Placental epithelial cell (primary cell): ENCODE results near the gene NFAM1. TPM values are rescaled to one million over a fixed set of nuclear protein-coding genes. Genes with fewer than 3 reads are reported as not detected.

Experiments used
- total RNA-seq: library from RNA; depleted of rRNA; stranded (reverse); fragments of >200 nt; gene quantifications from 2 replicates; pipeline ENCODE4 v1.2.3, GENCODE V29; 2012

The NFAM1 gene
- total RNA-seq = not detected in 2 replicates

GRCh38 chr22:42432020-42432596, at the start of gene NFAM1:
NFAM1 (minus strand) TSS chr22:42432403; CDS start chr22:42432357, 46 bp downstream.

Other genes starting within 250 kb of the NFAM1 start
- gene TCF20, start 161.8 kb downstream of the NFAM1 start, total RNA-seq = 26.7 and 37.1 TPM in 2 replicates
- 21.9 and 34.5 TPM in 2 replicates for gene RRP7A, start 87.4 kb upstream of the NFAM1 start, total RNA-seq
- gene SERHL2, start 121.6 kb upstream of the NFAM1 start, total RNA-seq = 4.8 and 12.6 TPM in 2 replicates
- gene POLDIP3, start 182.5 kb upstream of the NFAM1 start, total RNA-seq = 28.3 and 29.5 TPM in 2 replicates
- gene ATP5MGL, start 208.2 kb upstream of the NFAM1 start, total RNA-seq = 0.43 and 2.0 TPM in 2 replicates
- gene CYB5R3, start 217.0 kb upstream of the NFAM1 start, total RNA-seq = 68.3 and 139 TPM in 2 replicates